ENCODE results near the gene DHRSX.

DNA sequence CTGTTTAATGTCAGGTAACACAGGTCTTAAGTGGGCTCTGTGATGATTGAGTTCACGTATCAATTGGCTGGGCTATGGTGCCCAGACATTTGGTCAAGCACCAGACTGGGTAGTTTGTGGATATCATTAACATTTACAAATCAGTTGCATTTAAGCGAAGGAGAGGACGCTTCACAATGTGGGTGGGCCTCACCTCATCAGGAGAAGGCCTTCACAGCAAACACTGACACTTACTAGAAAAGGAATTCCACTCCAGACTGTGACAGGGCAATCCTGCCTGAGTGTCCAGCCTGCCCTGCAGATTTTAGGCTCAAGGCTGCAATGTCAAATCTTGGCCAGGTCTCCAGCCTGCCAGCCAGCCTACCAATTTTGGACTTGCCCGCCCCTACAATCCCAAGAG lies 270.3 kb downstream of the DHRSX start:
- TF ChIP-seq, protein P1, sequence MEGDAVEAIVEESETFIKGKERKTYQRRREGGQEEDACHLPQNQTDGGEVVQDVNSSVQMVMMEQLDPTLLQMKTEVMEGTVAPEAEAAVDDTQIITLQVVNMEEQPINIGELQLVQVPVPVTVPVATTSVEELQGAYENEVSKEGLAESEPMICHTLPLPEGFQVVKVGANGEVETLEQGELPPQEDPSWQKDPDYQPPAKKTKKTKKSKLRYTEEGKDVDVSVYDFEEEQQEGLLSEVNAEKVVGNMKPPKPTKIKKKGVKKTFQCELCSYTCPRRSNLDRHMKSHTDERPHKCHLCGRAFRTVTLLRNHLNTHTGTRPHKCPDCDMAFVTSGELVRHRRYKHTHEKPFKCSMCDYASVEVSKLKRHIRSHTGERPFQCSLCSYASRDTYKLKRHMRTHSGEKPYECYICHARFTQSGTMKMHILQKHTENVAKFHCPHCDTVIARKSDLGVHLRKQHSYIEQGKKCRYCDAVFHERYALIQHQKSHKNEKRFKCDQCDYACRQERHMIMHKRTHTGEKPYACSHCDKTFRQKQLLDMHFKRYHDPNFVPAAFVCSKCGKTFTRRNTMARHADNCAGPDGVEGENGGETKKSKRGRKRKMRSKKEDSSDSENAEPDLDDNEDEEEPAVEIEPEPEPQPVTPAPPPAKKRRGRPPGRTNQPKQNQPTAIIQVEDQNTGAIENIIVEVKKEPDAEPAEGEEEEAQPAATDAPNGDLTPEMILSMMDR (IDR thresholded peaks at IDR 0.05) = no peak
- no peak for TF ChIP-seq POLR2A (IDR thresholded peaks at IDR 0.05)

Measured in adrenal gland (tissue), 5 donors.